Activated CD4-positive, alpha-beta memory T cell treated with anti-CD3 and anti-CD28 coated beads for 36 hours (primary cell): ENCODE measurements around the gene VDAC2. TPM values are rescaled to one million over a fixed set of nuclear protein-coding genes. Genes with fewer than 3 reads are reported as not detected.

Experiments used
- CTCF ChIA-PET: fragments of 350-600 bp; sonication (Branson Sonifier 250); formaldehyde crosslinking; loops from one replicate; lab custom pipeline; 2021; ENCODE audit warnings: antibody characterized with exemption, inconsistent platforms; lab: Charles Lee
- POLR2A ChIA-PET: fragments of 350-600 bp; sonication (Branson Sonifier 250); formaldehyde crosslinking; loops from one replicate; lab custom pipeline; 2021; ENCODE audit warnings: antibody characterized with exemption; lab: Charles Lee
- DNase-seq: peaks from one replicate; pipeline ENCODE4 v3.0.0-alpha.2; 2020
- H3K27ac Mint-ChIP-seq: one replicate; pipeline ENCODE4 v1.8.0; 2021; ENCODE audit warnings: mixed read lengths
- H3K27me3 Mint-ChIP-seq: one replicate; pipeline ENCODE4 v1.8.0; 2021; ENCODE audit warnings: mixed read lengths
- H3K36me3 Mint-ChIP-seq: one replicate; pipeline ENCODE4 v1.8.0; 2021; ENCODE audit warnings: mixed read lengths
- H3K4me1 Mint-ChIP-seq: one replicate; pipeline ENCODE4 v1.8.0; 2021; ENCODE audit warnings: low read depth, mixed read lengths
- H3K4me3 Mint-ChIP-seq: one replicate; pipeline ENCODE4 v1.8.0; 2021; ENCODE audit warnings: mild to moderate bottlenecking, mixed read lengths
- H3K9me3 Mint-ChIP-seq: one replicate; pipeline ENCODE4 v1.8.0; 2021; ENCODE audit warnings: mixed read lengths
- intact Hi-C: fragments of 100-400 bp; cut with micrococcal nuclease; formaldehyde crosslinking; loops from one replicate; pipeline ENCODE4 v1.15.1; 2023
- total RNA-seq, 2 experiments: library from RNA; stranded (reverse); gene quantifications; one replicate each; pipeline ENCODE4 v1.2.3, GENCODE V29; 2021

VDAC2 gene
- total RNA-seq, 2 experiments from 2014 or later, result 217 to 221 TPM

- Mint-ChIP-seq H3K36me3 (no peaks in the 10 kb centered on the region), H3K9me3 (peaks cover 5% of the 10 kb centered on the region), H3K27me3 (no peaks in the 10 kb centered on the region), H3K27ac (no peak overlapping the region), H3K4me1 (no peaks in the 10 kb centered on the region), H3K4me3 (no peak overlapping the region)
- ChIA-PET CTCF (no interaction called here), POLR2A (interaction anchor here (0.6 kb wide), 1 partner anchor 1278 kb away, joined by 3 read pairs; no protein-coding TSS in a partner anchor)
- DNase-seq, result no peak
- intact Hi-C loops, result no loop called here
Measured at GRCh38 chr10:75261813-75262705, 51.5 kb downstream of the VDAC2 start.

- POLR2A ChIA-PET, result no interaction called here
- H3K9me3 Mint-ChIP-seq, result peaks cover 5% of the 10 kb centered on the region
Measured at GRCh38 chr10:75263806-75264205, 53.2 kb downstream of the VDAC2 start.

GRCh38 chr10:75265856-75266255 lies 55.3 kb downstream of the VDAC2 start:
- CTCF ChIA-PET, result no interaction called here
- H3K27ac Mint-ChIP-seq, result no peak overlapping the region
- no peaks in the 10 kb centered on the region for H3K27me3 Mint-ChIP-seq
- POLR2A ChIA-PET, result no interaction called here
- no peaks in the 10 kb centered on the region for H3K36me3 Mint-ChIP-seq
- no peaks in the 10 kb centered on the region for H3K4me1 Mint-ChIP-seq
- peaks cover 3% of the 10 kb centered on the region for H3K9me3 Mint-ChIP-seq
- no peak for DNase-seq
- intact Hi-C loops, result no loop called here
- no peak overlapping the region for H3K4me3 Mint-ChIP-seq

More at GRCh38 chr10:75263806-75264205, 53.2 kb downstream of the VDAC2 start:
- H3K27me3 Mint-ChIP-seq, result no peaks in the 10 kb centered on the region
- intact Hi-C loops, result no loop called here
- no peak overlapping the region for H3K4me3 Mint-ChIP-seq
- CTCF ChIA-PET, result no interaction called here
- no peak for DNase-seq
- H3K36me3 Mint-ChIP-seq, result no peaks in the 10 kb centered on the region
- no peak overlapping the region for H3K27ac Mint-ChIP-seq
- no peaks in the 10 kb centered on the region for H3K4me1 Mint-ChIP-seq

GRCh38 chr10:75266945-75267344 lies 56.3 kb downstream of the VDAC2 start:
- H3K36me3 Mint-ChIP-seq, result no peaks in the 10 kb centered on the region
- no peak for DNase-seq
- no peaks in the 10 kb centered on the region for H3K9me3 Mint-ChIP-seq
- H3K27me3 Mint-ChIP-seq, result no peaks in the 10 kb centered on the region
- no peak overlapping the region for H3K27ac Mint-ChIP-seq
- no peaks in the 10 kb centered on the region for H3K4me1 Mint-ChIP-seq
- intact Hi-C loops, result no loop called here
- POLR2A ChIA-PET, result no interaction called here
- H3K4me3 Mint-ChIP-seq, result no peak overlapping the region
- CTCF ChIA-PET, result no interaction called here

GRCh38 chr10:75269605-75270004 lies 59.0 kb downstream of the VDAC2 start:
- Mint-ChIP-seq H3K9me3 (no peaks in the 10 kb centered on the region), H3K27me3 (no peaks in the 10 kb centered on the region), H3K4me1 (no peaks in the 10 kb centered on the region), H3K36me3 (no peaks in the 10 kb centered on the region), H3K4me3 (no peak overlapping the region), H3K27ac (no peak overlapping the region)
- ChIA-PET CTCF (no interaction called here), POLR2A (no interaction called here)
- intact Hi-C loops, result no loop called here
- DNase-seq, result no peak

GRCh38 chr10:75272094-75272493 lies 61.5 kb downstream of the VDAC2 start:
- H3K27me3 Mint-ChIP-seq, result peaks cover 3% of the 10 kb centered on the region
- no peaks in the 10 kb centered on the region for H3K4me1 Mint-ChIP-seq
- no peak overlapping the region for H3K4me3 Mint-ChIP-seq
- CTCF ChIA-PET, result no interaction called here
- POLR2A ChIA-PET, result no interaction called here
- H3K36me3 Mint-ChIP-seq, result no peaks in the 10 kb centered on the region
- no peak for DNase-seq
- intact Hi-C loops, result no loop called here
- no peak overlapping the region for H3K27ac Mint-ChIP-seq
- no peaks in the 10 kb centered on the region for H3K9me3 Mint-ChIP-seq

- Mint-ChIP-seq H3K27me3 (peaks cover 3% of the 10 kb centered on the region), H3K36me3 (no peaks in the 10 kb centered on the region), H3K4me3 (no peak overlapping the region), H3K4me1 (no peaks in the 10 kb centered on the region), H3K9me3 (no peaks in the 10 kb centered on the region), H3K27ac (no peak overlapping the region)
- no peak for DNase-seq
- intact Hi-C loops, result no loop called here
- ChIA-PET CTCF (no interaction called here), POLR2A (interaction anchor here (0.5 kb wide), 1 partner anchor 435 kb away, joined by 3 read pairs; no protein-coding TSS in a partner anchor)
Measured at GRCh38 chr10:75272896-75273295, 62.3 kb downstream of the VDAC2 start.

- H3K27ac Mint-ChIP-seq, result no peak overlapping the region
Measured at GRCh38 chr10:75276069-75276872, 65.7 kb downstream of the VDAC2 start.

GRCh38 chr10:75280236-75280635 lies 69.6 kb downstream of the VDAC2 start:
- POLR2A ChIA-PET, result no interaction called here
- CTCF ChIA-PET, result no interaction called here

More at GRCh38 chr10:75276069-75276872, 65.7 kb downstream of the VDAC2 start:
- ChIA-PET POLR2A (no interaction called here), CTCF (no interaction called here)
- H3K9me3 Mint-ChIP-seq, result no peaks in the 10 kb centered on the region
- no peak for DNase-seq
- H3K4me1 Mint-ChIP-seq, result no peaks in the 10 kb centered on the region
- H3K27me3 Mint-ChIP-seq, result peaks cover 4% of the 10 kb centered on the region
- no peaks in the 10 kb centered on the region for H3K36me3 Mint-ChIP-seq
- intact Hi-C loops, result no loop called here
- H3K4me3 Mint-ChIP-seq, result no peak overlapping the region

More at GRCh38 chr10:75280236-75280635, 69.6 kb downstream of the VDAC2 start:
- intact Hi-C loops, result no loop called here
- H3K27ac Mint-ChIP-seq, result no peak overlapping the region
- no peaks in the 10 kb centered on the region for H3K4me1 Mint-ChIP-seq
- no peaks in the 10 kb centered on the region for H3K36me3 Mint-ChIP-seq
- peaks cover 21% of the 10 kb centered on the region for H3K27me3 Mint-ChIP-seq
- no peaks in the 10 kb centered on the region for H3K9me3 Mint-ChIP-seq
- no peak overlapping the region for H3K4me3 Mint-ChIP-seq
- DNase-seq, result no peak

Other genes with a start within 250 kb of the VDAC2 start
- gene SAMD8, start 99.1 kb upstream of the VDAC2 start, total RNA-seq, result 10 to 100 TPM; 18.5 to 20.5 TPM
- 10 to 100 TPM; 40.0 to 41.3 TPM for gene COMTD1, start 25.2 kb downstream of the VDAC2 start, total RNA-seq
- under 1 TPM; 0.38 to 0.56 TPM for gene ZNF503, start 191.0 kb downstream of the VDAC2 start, total RNA-seq
- not detected for gene LRMDA, start 220.8 kb downstream of the VDAC2 start, total RNA-seq